Measurements from ENCODE around the gene DCP1B. TPM values are rescaled to one million over a fixed set of nuclear protein-coding genes. Genes with fewer than 3 reads are reported as not detected.

The DCP1B gene
- total RNA-seq, 1 donor from 2014 or later = 17.4 TPM

- TF ChIP-seq POLR2AphosphoS5 (IDR thresholded peaks at IDR 0.05; ENCODE audit: insufficient read depth in 1 of 2, low read depth in 1 of 2) (no peak), POLR2A (IDR thresholded peaks at IDR 0.05) (no peak), CTCF (IDR thresholded peaks at IDR 0.05) (no peak)
- Histone ChIP-seq H3K9me3 (no peaks in the 10 kb centered on the region), H3K27me3 (no peaks in the 10 kb centered on the region), H3K4me3 (no peak overlapping the region), H3K27ac (no peak overlapping the region), H3K36me3 (no peaks in the 10 kb centered on the region), H3K4me1 (no peaks in the 10 kb centered on the region)
- DNase-seq (ENCODE audit: extremely low spot score in 2 of 2) = no peak
- intact Hi-C loops (cut with DNase I) = no loop called here
Observed at GRCh38 chr12:1911598-1912575, 92.4 kb downstream of the DCP1B start.

- no peaks in the 10 kb centered on the region for H3K4me1 ChIP-seq
- TF ChIP-seq CTCF (IDR thresholded peaks at IDR 0.05) (no peak), POLR2A (IDR thresholded peaks at IDR 0.05) (no peak), POLR2AphosphoS5 (IDR thresholded peaks at IDR 0.05; ENCODE audit: insufficient read depth in 1 of 2, low read depth in 1 of 2) (no peak)
- H3K9me3 ChIP-seq = no peaks in the 10 kb centered on the region
- no peak overlapping the region for H3K27ac ChIP-seq
- DNase-seq (ENCODE audit: extremely low spot score in 2 of 2) = no peak
- intact Hi-C loops (cut with DNase I) = no loop called here
- no peak overlapping the region for H3K4me3 ChIP-seq
- no peaks in the 10 kb centered on the region for H3K36me3 ChIP-seq
- H3K27me3 ChIP-seq = no peaks in the 10 kb centered on the region
Observed at GRCh38 chr12:1910468-1910867, 93.8 kb downstream of the DCP1B start.

GRCh38 chr12:1908758-1909157 lies 95.5 kb downstream of the DCP1B start:
- intact Hi-C loops (cut with DNase I) = no loop called here
- H3K4me3 ChIP-seq = no peak overlapping the region

GRCh38 chr12:1907652-1908611 lies 96.3 kb downstream of the DCP1B start:
- H3K4me3 ChIP-seq = no peak overlapping the region
- no peaks in the 10 kb centered on the region for H3K9me3 ChIP-seq
- H3K27me3 ChIP-seq = no peaks in the 10 kb centered on the region
- no peak overlapping the region for H3K27ac ChIP-seq
- no peaks in the 10 kb centered on the region for H3K36me3 ChIP-seq
- no peaks in the 10 kb centered on the region for H3K4me1 ChIP-seq
- DNase-seq (ENCODE audit: extremely low spot score in 2 of 2) = peak in 1 of 2 donors; percentile 76
- TF ChIP-seq CTCF (IDR thresholded peaks at IDR 0.05) (no peak), POLR2A (IDR thresholded peaks at IDR 0.05) (no peak), POLR2AphosphoS5 (IDR thresholded peaks at IDR 0.05; ENCODE audit: insufficient read depth in 1 of 2, low read depth in 1 of 2) (no peak)
- intact Hi-C loops (cut with DNase I) = no loop called here

More at GRCh38 chr12:1908758-1909157, 95.5 kb downstream of the DCP1B start:
- no peak for DNase-seq (ENCODE audit: extremely low spot score in 2 of 2)
- Histone ChIP-seq H3K9me3 (no peaks in the 10 kb centered on the region), H3K4me1 (no peaks in the 10 kb centered on the region), H3K27ac (no peak overlapping the region), H3K36me3 (no peaks in the 10 kb centered on the region), H3K27me3 (no peaks in the 10 kb centered on the region)
- no peak for TF ChIP-seq POLR2AphosphoS5 (IDR thresholded peaks at IDR 0.05; ENCODE audit: insufficient read depth in 1 of 2, low read depth in 1 of 2)
- TF ChIP-seq POLR2A (IDR thresholded peaks at IDR 0.05) = no peak
- TF ChIP-seq CTCF (IDR thresholded peaks at IDR 0.05) = no peak
